Gastrocnemius medialis (tissue), 4 donors: ENCODE results near the gene UAP1L1.

ENCODE experiments used
- CTCF ChIP-seq, 5 experiments: fragments of 450-650 bp in 3 of 5; fragments of 200-600 bp in 2 of 5; sonication (generic) in 2 of 5; IDR thresholded peaks in 4 of 5; conservative IDR thresholded peaks in 1 of 5; 1 replicate in 4 of 5; 2 replicates in 1 of 5; pipeline ENCODE4 v1.5.1; 2016 to 2019; ENCODE audit warnings: antibody characterized with exemption in 5 of 5, mild to moderate bottlenecking in 3 of 5, moderate library complexity in 3 of 5
- POLR2A ChIP-seq, 2 donors: fragments of 450-650 bp; IDR thresholded peaks; one replicate each; pipeline ENCODE4 v1.6.1; 2017; ENCODE audit warnings: antibody characterized with exemption in 2 of 2, mild to moderate bottlenecking in 2 of 2, moderate library complexity in 2 of 2

GRCh38 chr9:137037035-137037434 is 40.3 kb upstream of the UAP1L1 start:
- no peak for TF ChIP-seq CTCF (IDR thresholded peaks at IDR 0.05 in 4 of 5, conservative IDR thresholded peaks at IDR 0.05 in 1 of 5)
- TF ChIP-seq POLR2A (IDR thresholded peaks at IDR 0.05), result no peak
